GM18508 (cell line): ENCODE results near the gene KRTAP9-3.
"Not testable (repeated sequence)": the region's sequence is repeated elsewhere in the genome, so short reads cannot be mapped to it uniquely, and the experiment has no call there.

Experiments
- ATAC-seq: cut with Tn5 transposase; IDR thresholded peaks from one replicate; pipeline ENCODE4 v1.9.1; 2021; ENCODE audit warnings: moderate number of reproducible peaks; ENCODE audit not compliant: insufficient read depth, unreplicated experiment

KRTAP9-3 gene

GRCh38 chr17:41249637-41250240 is 17.5 kb downstream of the KRTAP9-3 start, which contains the start of gene KRTAP9-4:
Gene KRTAP9-4 (plus strand): TSS chr17:41249687. CDS start chr17:41249721, 34 bp downstream.
- not testable (repeated sequence) for ATAC-seq

DNA sequence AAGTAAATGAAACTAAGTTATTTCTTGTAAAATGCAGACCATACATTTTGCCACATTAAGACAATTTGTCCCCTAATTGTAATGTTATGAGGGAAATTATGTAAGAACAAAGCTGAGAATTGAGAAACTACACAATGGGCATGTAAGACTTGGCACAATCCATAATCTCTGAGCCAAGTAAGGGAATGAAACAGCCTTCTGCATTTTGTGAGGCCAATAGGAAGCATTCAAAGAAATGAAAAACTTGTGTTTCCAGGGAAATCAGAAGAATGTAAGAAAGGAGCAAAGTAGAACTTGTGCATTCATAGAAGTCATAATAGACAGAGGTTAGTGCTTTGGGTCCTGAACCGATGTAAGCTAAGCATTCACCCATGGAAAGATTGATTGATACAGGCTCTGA is 19.0 kb downstream of the KRTAP9-3 start:
- no peak for ATAC-seq

DNA sequence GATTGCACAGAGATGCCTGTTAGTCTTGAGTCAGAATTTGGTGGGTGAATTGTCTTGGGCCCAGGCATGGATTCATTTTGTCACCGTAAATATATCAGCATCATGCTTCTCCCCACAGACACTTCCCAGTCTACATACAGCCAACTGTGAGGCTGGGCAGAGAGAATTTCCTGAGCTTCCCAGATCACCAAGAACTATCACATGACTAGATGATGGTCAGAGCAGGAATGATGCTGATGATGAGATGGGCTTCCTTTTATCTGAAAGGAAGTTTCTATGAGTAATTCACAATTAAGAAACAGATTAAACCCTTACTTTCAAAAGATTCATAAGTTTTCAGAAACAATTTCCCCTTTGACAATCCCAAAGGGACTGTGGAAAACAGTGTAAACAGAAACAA is 22.6 kb downstream of the KRTAP9-3 start:
- ATAC-seq = no peak

DNA sequence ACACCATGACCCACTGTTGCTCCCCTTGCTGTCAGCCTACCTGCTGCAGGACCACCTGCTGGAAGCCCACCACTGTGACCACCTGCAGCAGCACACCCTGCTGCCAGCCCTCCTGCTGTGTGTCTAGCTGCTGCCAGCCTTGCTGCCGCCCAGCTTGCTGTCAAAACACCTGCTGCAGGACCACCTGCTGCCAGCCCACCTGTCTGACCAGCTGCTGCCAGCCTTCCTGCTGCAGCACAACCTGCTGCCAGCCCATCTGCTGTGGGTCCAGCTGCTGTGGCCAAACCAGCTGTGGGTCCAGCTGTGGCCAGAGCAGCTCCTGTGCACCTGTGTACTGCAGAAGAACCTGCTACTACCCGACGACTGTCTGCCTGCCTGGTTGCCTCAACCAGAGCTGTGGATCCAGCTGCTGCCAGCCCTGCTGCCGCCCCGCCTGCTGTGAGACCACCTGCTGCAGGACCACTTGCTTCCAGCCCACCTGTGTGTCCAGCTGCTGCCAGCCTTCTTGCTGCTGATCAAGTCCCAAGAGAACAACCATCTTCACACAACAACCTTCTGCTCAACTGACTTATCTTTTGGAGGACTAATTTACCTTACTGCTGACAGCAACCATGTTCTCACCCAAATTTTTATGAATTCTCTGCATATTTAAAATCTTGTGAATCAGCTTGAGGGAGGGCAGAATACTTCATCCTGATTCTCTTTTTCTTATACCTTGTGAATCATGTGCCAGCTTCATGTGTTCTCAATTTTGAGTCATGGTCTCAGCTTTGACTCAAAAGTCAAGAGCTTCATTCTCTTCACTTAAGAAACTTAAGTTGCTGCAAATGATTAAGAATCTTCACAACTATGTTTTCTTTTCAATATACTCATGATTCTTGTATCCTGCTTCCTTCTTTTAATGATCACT is 23.4 kb downstream of the KRTAP9-3 start, which contains the start of gene KRTAP9-9:
Gene KRTAP9-9 (plus strand): TSS at position 4 of the 910 bp plus-strand sequence.
- not testable (repeated sequence) for ATAC-seq

GRCh38 chr17:41256291-41256685 is 24.0 kb downstream of the KRTAP9-3 start:
- no peak for ATAC-seq

DNA sequence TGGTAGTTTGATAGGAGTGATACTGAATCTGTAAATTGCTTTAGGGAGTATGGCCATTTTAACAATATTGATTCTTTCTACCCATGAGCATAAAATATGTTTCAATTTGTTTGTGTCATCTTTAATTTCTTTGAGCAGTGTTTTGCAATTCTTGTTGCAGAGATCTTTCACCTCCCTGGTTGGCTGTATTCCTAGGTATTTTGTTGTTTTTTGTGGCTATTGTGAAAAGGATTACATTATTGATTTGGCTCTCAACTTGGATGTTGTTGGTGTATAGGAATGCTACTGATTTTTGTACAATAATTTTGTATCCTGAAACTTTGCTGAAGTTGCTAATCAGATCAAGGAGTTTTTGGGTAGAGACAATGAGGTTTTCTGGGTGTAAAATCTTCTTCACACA is 26.2 kb downstream of the KRTAP9-3 start:
- no peak for ATAC-seq

DNA sequence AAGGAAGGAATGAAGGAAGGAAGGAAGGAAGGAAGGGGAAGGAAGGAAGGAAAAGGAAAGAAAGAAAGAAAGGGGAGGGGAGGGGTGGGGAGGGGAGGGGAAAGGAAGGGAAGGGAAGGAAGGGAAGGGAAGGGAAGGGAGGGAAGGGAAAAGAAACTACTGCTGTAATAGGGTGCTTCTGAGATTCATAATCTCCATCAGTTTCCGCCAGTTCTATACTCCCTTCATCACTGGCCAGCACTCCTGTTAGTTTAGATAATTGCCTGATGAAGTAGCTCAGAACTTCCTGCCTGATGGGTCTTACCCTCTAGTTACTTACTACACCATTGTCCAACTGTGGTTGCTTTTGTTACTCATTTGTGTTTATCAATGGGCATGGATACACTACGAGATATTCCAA is 31.0 kb downstream of the KRTAP9-3 start:
- no peak for ATAC-seq

DNA sequence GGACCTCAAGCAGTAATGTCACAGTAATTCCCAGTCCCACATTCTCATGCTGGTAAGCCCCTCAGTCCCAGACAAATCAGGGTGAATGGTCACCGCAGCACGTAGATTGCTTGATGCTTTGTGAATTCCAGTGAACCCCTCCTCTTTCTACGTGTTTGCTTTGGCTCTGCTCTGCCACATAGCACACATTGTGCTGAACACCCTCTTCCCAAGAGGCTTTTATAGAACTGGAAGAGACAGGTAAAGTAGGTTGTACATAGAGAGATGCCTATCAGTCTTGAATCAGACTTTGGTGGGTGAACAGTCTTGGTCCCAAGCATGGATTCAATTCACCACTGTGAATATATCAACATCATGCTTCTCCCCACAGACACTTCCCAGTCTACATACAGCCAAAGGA is 32.4 kb downstream of the KRTAP9-3 start:
- ATAC-seq = no peak

- no peak for ATAC-seq
These were observed 32.8 kb downstream of the KRTAP9-3 start, which contains the start of gene KRTAP9-6 for GRCh38 chr17:41265078-41265477. Gene KRTAP9-6 (plus strand): TSS chr17:41265378. CDS start chr17:41265378, 0 bp downstream.

DNA sequence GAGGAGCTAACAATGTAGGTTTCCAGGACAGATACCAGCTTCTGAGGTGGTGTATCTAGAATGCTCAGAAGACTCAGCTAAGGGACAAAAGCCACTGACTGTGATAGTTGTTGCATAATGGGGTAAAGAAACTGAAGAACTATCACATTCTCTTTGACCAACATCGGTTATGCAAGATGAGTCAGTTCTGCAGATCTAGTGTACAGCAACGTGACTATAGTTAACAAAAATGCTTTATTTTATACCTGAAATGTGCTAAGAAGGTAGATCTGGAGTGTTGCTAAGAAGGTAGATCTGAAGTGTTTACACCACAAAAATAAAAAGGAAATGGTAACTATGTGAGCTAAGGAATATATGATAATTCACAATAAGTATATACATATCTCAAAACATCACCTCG is 35.5 kb downstream of the KRTAP9-3 start:
- no peak for ATAC-seq

- not testable (repeated sequence) for ATAC-seq
These were observed 39.1 kb downstream of the KRTAP9-3 start for GRCh38 chr17:41271323-41271722.

- ATAC-seq = no peak
These were observed 39.6 kb downstream of the KRTAP9-3 start for GRCh38 chr17:41271858-41272257.

GRCh38 chr17:41275648-41276190 is 43.5 kb downstream of the KRTAP9-3 start, which contains the start of gene KRTAP9-7:
Gene KRTAP9-7 (plus strand): TSS chr17:41275698. CDS start chr17:41275698, 0 bp downstream.
- not testable (repeated sequence) for ATAC-seq

DNA sequence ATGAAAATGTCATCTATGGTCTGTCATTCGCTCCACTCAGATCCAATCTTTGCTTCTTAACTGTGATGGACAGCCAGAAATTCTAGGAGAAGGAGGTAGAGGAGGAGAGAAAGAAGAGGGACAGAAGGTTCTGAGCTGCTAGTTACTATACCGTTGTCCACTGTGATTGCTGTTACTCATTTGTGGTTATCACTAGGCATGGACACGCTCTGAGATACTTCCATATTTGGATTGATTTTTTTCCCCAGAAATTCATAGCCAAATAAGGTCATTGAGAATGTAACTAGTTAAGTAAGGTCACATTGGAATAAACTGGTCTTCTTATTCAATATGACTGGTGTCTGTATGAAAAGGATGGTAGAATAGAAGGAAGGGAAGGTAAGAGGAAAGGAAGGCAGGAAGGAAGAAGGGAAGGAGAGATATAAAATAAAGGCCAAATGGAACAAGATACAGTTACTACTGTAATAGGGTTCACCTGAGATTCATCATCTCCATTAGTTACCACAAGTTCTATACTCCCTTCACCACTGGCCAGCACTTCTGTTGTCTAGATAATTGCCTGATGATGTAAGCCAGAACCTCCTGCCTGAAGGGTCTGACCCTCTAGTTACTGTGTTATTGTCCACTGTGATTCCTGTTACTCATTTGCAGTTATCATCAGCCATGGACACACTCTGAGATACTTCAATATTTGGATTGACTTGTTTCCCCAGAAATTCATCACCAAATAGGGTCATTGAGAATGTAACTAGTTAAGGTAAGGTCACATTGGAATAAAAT is 46.1 kb downstream of the KRTAP9-3 start:
- ATAC-seq = no peak
